Heart right ventricle (tissue), 16 donors: Measurements from ENCODE around the gene ALDH1L1. TPM values are rescaled to one million over a fixed set of nuclear protein-coding genes. Genes with fewer than 3 reads are reported as not detected.

Source experiments
- ATAC-seq, 8 donors: fragments of 200-7000 bp; cut with Tn5 transposase; one replicate each; pipeline ENCODE4 v1.9.1; 2020; ENCODE audit warnings: mild to moderate bottlenecking in 8 of 8, moderate library complexity in 8 of 8, moderate number of reproducible peaks in 1 of 8
- DNase-seq, 2 donors: peaks; one replicate each; pipeline ENCODE4 v3.0.0-alpha.2; 2020
- H3K27ac ChIP-seq, 10 donors: fragments of 200-600 bp; sonication (generic) in 2 of 10; one replicate each; pipeline versions ENCODE4 v1.5.0 to v1.8.0; 2020 to 2022; ENCODE audit warnings: mild to moderate bottlenecking in 3 of 10
- H3K27me3 ChIP-seq, 7 donors: fragments of 200-600 bp; one replicate each; pipeline ENCODE4 v1.8.0; 2021 to 2022; ENCODE audit warnings: mild to moderate bottlenecking in 2 of 7
- H3K36me3 ChIP-seq, 9 donors: fragments of 200-600 bp; sonication (generic) in 1 of 9; one replicate each; pipeline versions ENCODE4 v1.5.0 to v1.8.0; 2020 to 2022; ENCODE audit warnings: mild to moderate bottlenecking in 2 of 9
- H3K4me1 ChIP-seq, 9 donors: fragments of 200-600 bp; sonication (generic) in 1 of 9; one replicate each; pipeline versions ENCODE4 v1.5.0 to v1.8.0; 2020 to 2022; ENCODE audit warnings: mild to moderate bottlenecking in 4 of 9
- H3K4me3 ChIP-seq, 10 donors: fragments of 200-600 bp; sonication (generic) in 2 of 10; one replicate each; pipeline versions ENCODE4 v1.5.0 to v1.8.0; 2020 to 2022; ENCODE audit warnings: mild to moderate bottlenecking in 7 of 10, moderate library complexity in 2 of 10
- H3K9me3 ChIP-seq, 11 donors: fragments of 200-600 bp in 10 of 11; sonication (generic) in 2 of 11; one replicate each; pipeline versions ENCODE4 v1.5.0 to v1.8.0; 2013 to 2022; ENCODE audit warnings: mild to moderate bottlenecking in 2 of 11, control low read depth in 1 of 11, moderate library complexity in 1 of 11
- WGBS, 2 donors: extraction: QIAGEN DNeasy Blood & Tissue Kit; methylation state at CpG; one replicate each; pipeline ENCODE4 v1.1.7; 2013; ENCODE audit warnings: inconsistent platforms in 1 of 2; 5-methylcytosine and 5-hydroxymethylcytosine counted together
- intact Hi-C, 10 donors: fragments of 100-400 bp; cut with DNase I; formaldehyde crosslinking; loops; one replicate each; pipeline versions ENCODE4 v1.11.1 to v1.14.2; 2022
- polyA plus RNA-seq, 2 donors: library from polyadenylated mRNA; stranded (reverse); fragments of 200-250 nt; gene quantifications; one replicate each; pipeline ENCODE4 v1.2.3, GENCODE V29; 2013
- total RNA-seq, 10 donors: library from RNA; stranded (reverse); fragmentation: NEBNext Ultra II Directional in 3 of 10; extraction: Animal tissue kit (Norgen Biotek cat#: 25700) in 3 of 10; gene quantifications; one replicate each; pipeline versions ENCODE4 v1.2.1 to v1.2.4, GENCODE V29; 2021 to 2023
- TF ChIP-seq, protein P1 (sequence below), 9 donors: fragments of 200-600 bp; sonication (generic) in 2 of 9; IDR thresholded peaks; one replicate each; pipeline versions ENCODE4 v1.5.0 to v1.8.0; 2021 to 2022; ENCODE audit warnings: antibody characterized with exemption in 9 of 9, mild to moderate bottlenecking in 5 of 9, moderate library complexity in 1 of 9
- donor health status: Arrhythmogenic right ventricular cardiomyopathy.
- donor health status: ischemic (EF 13 %, LVEDD 7.1; RV severe dilation, severe dysfunction).
- donor health status: healthy with polysubstance abuse.
- donor health status: DM: no; HTN: yes; CAD: no.
- donor health status: DM: no; HTN: no; CAD: no.
- donor health status: ischemic (EF 25% LVEDD 6.9; RV normal size, moderate dysfunction).
- donor health status: ischemic (EF 25% LVEDD 5.7; RV mildly dilated, moderate dysfunction).
- donor health status: healthy.
- donor health status: DM: yes; HTN: yes; CAD: no.
- donor health status: Ischemic cardiomyopathy.
- donor health status: ischemic (EF 35%, LVEDD 5.7; RV mildly dilated, moderate dysfunction).
- donor health status: nonischemic (EF 11% LVEDD 7.7; RV severe dilation, severe dysfunction).
- donor health status: DM: yes; HTN: yes; CAD: no.
- donor health status: PGD.
- donor health status: ischemic (EF 29% LVEDD 5.4; RV normal size, mild dysfunction).
- donor health status: nonischemic (EF 23%, LVEDD 6.1; RV moderate dilation, normal function).

Gene ALDH1L1
- total and polyA plus RNA-seq, 12 donors, result 14.9 to 45.9 (median 31.7) TPM

DNA sequence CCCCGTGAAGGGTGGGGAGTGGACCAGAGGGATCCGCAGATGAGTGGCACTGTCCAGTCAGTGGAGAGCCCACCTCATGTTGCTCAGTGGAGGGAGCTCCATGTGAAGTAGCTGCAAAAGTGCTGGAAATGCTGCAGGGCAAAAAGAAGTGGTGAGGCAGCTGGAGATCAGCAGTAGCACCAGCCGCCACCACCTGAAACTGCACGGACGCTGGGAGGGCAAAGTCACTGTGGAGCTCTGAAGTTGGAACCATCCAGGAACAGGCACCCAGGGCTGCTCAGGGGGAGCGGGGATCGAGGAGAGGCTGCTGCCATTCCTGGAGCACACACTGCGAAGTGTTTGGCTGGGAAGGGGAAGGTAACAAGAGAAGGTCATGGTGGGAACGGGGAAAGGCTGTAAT, 6.4 kb upstream of the ALDH1L1 start:
- Histone ChIP-seq H3K4me1 (peaks cover 0 to 5% (median 0%) of the 10 kb centered on the region in 9 donors), H3K27ac (no peak overlapping the region), H3K27me3 (peaks cover 0 to 12% (median 0%) of the 10 kb centered on the region in 7 donors), H3K4me3 (no peak overlapping the region), H3K36me3 (no peaks in the 10 kb centered on the region), H3K9me3 (no peaks in the 10 kb centered on the region)
- 90 to 92% methylated on average over 9 of the region's 9 CpGs for WGBS, 2 donors
- intact Hi-C loops, result loop anchor here in 1 of 10 donors (5.0 kb wide), 1 partner anchor 54 kb away; no protein-coding TSS in a partner anchor
- ATAC-seq (no peak), DNase-seq (no peak)
- TF ChIP-seq, protein P1, sequence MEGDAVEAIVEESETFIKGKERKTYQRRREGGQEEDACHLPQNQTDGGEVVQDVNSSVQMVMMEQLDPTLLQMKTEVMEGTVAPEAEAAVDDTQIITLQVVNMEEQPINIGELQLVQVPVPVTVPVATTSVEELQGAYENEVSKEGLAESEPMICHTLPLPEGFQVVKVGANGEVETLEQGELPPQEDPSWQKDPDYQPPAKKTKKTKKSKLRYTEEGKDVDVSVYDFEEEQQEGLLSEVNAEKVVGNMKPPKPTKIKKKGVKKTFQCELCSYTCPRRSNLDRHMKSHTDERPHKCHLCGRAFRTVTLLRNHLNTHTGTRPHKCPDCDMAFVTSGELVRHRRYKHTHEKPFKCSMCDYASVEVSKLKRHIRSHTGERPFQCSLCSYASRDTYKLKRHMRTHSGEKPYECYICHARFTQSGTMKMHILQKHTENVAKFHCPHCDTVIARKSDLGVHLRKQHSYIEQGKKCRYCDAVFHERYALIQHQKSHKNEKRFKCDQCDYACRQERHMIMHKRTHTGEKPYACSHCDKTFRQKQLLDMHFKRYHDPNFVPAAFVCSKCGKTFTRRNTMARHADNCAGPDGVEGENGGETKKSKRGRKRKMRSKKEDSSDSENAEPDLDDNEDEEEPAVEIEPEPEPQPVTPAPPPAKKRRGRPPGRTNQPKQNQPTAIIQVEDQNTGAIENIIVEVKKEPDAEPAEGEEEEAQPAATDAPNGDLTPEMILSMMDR (IDR thresholded peaks at IDR 0.05), result no peak

DNA sequence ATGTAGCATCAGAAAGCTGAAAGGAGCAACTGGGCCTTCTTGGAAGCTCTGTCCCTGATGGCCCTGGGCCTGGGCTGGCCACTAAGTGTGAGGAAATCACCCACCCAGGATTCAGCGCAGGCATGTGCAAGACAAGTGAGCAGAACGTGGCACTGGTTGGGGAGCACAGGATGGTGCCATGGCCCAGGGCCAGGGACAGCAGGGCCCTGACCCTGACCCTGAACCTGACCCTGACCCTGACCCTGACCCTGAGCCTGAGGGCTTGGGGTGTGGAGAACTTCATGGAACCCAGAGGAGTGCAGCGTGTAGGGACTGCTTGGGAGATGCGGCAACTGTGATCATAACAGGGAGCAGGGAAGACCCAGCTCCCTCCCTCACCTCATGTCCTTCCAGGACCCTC, 5.9 kb upstream of the ALDH1L1 start:
- H3K9me3 ChIP-seq, result no peaks in the 10 kb centered on the region
- H3K4me1 ChIP-seq, result peaks cover 0 to 8% (median under 1%) of the 10 kb centered on the region in 9 donors
- intact Hi-C loops, result loop anchor here in 1 of 10 donors (5.0 kb wide), 1 partner anchor 54 kb away; no protein-coding TSS in a partner anchor
- H3K27me3 ChIP-seq, result peaks cover 0 to 16% (median 0%) of the 10 kb centered on the region in 7 donors
- ATAC-seq, result no peak
- TF ChIP-seq, protein P1 (IDR thresholded peaks at IDR 0.05), result no peak
- no peak overlapping the region for H3K27ac ChIP-seq
- no peak overlapping the region for H3K4me3 ChIP-seq
- no peak for DNase-seq
- 89 to 96% methylated on average over 4 of the region's 4 CpGs for WGBS, 2 donors
- no peaks in the 10 kb centered on the region for H3K36me3 ChIP-seq

DNA sequence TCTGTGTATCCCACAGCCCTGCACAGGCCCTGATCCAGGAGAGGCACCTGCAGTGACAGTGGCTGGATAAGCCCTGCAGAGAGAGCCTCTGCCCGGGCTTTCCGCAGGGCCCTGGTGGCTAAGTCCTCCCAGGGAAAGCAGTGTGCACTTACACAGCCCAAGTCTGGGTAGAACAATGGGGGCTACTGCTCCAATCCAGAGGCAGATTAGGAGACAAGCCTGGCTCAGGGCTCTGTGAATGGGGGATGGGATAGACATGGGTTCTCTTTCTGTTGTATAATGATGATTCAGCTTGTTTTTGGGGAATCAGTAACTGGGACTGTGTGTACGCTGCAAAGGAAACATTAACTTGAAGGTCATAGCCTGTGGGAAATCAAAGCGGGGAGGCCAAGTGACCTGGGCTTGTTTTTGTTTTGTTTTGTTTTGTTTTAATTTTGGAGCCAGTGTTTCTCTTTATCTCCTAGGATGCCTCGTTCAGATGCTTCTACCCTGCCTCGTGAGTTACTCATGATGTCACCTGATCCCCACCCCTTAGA, 4.1 kb upstream of the ALDH1L1 start:
- DNase-seq (no peak), ATAC-seq (no peak)
- Histone ChIP-seq H3K4me3 (no peak overlapping the region), H3K9me3 (no peaks in the 10 kb centered on the region), H3K4me1 (peaks cover 0 to 14% (median 4%) of the 10 kb centered on the region in 9 donors), H3K36me3 (no peaks in the 10 kb centered on the region), H3K27ac (no peak overlapping the region), H3K27me3 (peaks cover 0 to 34% (median 5%) of the 10 kb centered on the region in 7 donors)
- TF ChIP-seq, protein P1 (IDR thresholded peaks at IDR 0.05), result no peak
- WGBS, 2 donors, result 66 to 74% methylated on average over 6 of the region's 6 CpGs
- intact Hi-C loops, result no loop called here

DNA sequence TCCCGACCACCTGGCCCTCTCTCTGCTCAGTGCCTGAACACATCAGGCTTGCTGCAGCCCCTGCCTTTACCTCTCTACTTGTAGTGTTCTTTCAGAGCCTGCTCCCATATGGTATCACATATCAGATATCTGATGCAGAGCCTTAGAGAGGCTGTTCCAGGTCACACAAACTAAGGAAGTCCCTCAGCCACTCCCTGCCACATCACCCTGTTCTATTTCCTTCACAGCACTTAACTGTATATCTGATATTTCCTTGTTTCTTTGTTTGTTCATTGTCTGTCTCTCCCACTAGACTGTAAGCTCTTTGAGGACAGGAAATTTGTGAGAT, 976 bp upstream of the ALDH1L1 start:
- DNase-seq, result no peak
- intact Hi-C loops, result no loop called here
- TF ChIP-seq, protein P1 (IDR thresholded peaks at IDR 0.05), result no peak
- H3K4me1 ChIP-seq, result peaks cover 0 to 27% (median 10%) of the 10 kb centered on the region in 9 donors
- 29 to 38% methylated on average over 1 of the region's 1 CpG for WGBS, 2 donors
- ATAC-seq, result peak in 1 of 8 donors; percentile 1
- H3K27ac ChIP-seq, result peak overlapping the region; percentile 77 to 95 (median 92)
- H3K36me3 ChIP-seq, result no peaks in the 10 kb centered on the region
- H3K27me3 ChIP-seq, result peaks cover 0 to 37% (median 9%) of the 10 kb centered on the region in 7 donors
- no peaks in the 10 kb centered on the region for H3K9me3 ChIP-seq
- H3K4me3 ChIP-seq, result peak overlapping the region in 9 of 10 donors; percentile 51 to 81 (median 68)
